Vagina (tissue), 2 donors: ENCODE results near the gene ZC3H4. TPM values are rescaled to one million over a fixed set of nuclear protein-coding genes. Genes with fewer than 3 reads are reported as not detected.
"Not testable (repeated sequence)": the region's sequence is repeated elsewhere in the genome, so short reads cannot be mapped to it uniquely, and the experiment has no call there.

ENCODE experiments used
- DNase-seq, 2 donors: peaks; one replicate each; pipeline ENCODE4 v3.0.0-alpha.2; 2017; ENCODE audit errors: extremely low spot score in 2 of 2
- H3K27ac ChIP-seq: fragments of 200-600 bp; sonication (generic); one replicate; pipeline ENCODE4 v1.5.1; 2019
- H3K27me3 ChIP-seq: fragments of 200-600 bp; sonication (generic); one replicate; pipeline ENCODE4 v1.5.1; 2019
- H3K36me3 ChIP-seq, 2 donors: fragments of 200-600 bp; sonication (generic); one replicate each; pipeline ENCODE4 v1.5.1; 2017 to 2019
- H3K4me1 ChIP-seq: fragments of 200-600 bp; sonication (generic); one replicate; pipeline ENCODE4 v1.5.1; 2019
- H3K4me3 ChIP-seq, 2 donors: fragments of 200-600 bp; sonication (generic); 1 replicate in 1 of 2; 2 replicates in 1 of 2; pipeline ENCODE4 v1.5.1; 2016 to 2019
- H3K9me3 ChIP-seq: fragments of 200-600 bp; sonication (generic); one replicate; pipeline ENCODE4 v1.5.1; 2019
- POLR2A ChIP-seq, 2 donors: fragments of 450-650 bp; IDR thresholded peaks; one replicate each; pipeline ENCODE4 v1.6.1; 2017; ENCODE audit warnings: antibody characterized with exemption in 2 of 2, mild to moderate bottlenecking in 2 of 2, moderate library complexity in 2 of 2
- POLR2AphosphoS5 ChIP-seq, 2 donors: sonication (generic); formaldehyde crosslinking; IDR thresholded peaks; one replicate each; pipeline ENCODE4 v1.9.0; 2017; ENCODE audit warnings: antibody characterized with exemption in 2 of 2, mild to moderate bottlenecking in 2 of 2, low read depth in 1 of 2; ENCODE audit not compliant: insufficient read depth in 1 of 2
- intact Hi-C: fragments of 100-400 bp; cut with DNase I; formaldehyde crosslinking; loops from one replicate; pipeline ENCODE4 v1.15.1; 2023
- total RNA-seq: library from RNA; depleted of rRNA; stranded (reverse); fragments of >200 nt; gene quantifications from one replicate; pipeline ENCODE4 v1.2.3, GENCODE V29; 2016
- TF ChIP-seq, protein P1 (sequence below), 3 experiments: fragments of 450-650 bp in 2 of 3; fragments of 200-600 bp in 1 of 3; sonication (generic) in 1 of 3; IDR thresholded peaks; one replicate each; pipeline ENCODE4 v1.5.1; 2017 to 2019; ENCODE audit warnings: antibody characterized with exemption in 3 of 3, mild to moderate bottlenecking in 2 of 3, moderate library complexity in 2 of 3

The ZC3H4 gene
- total RNA-seq, 1 donor from 2014 or later, result 21.9 TPM

GRCh38 chr19:47143322-47144073 lies 29.9 kb upstream of the ZC3H4 start:
- no peak for DNase-seq
- Histone ChIP-seq H3K4me1 (peaks cover 13% of the 10 kb centered on the region), H3K27ac (no peak overlapping the region), H3K9me3 (no peaks in the 10 kb centered on the region), H3K4me3 (no peak overlapping the region), H3K27me3 (no peaks in the 10 kb centered on the region), H3K36me3 (peaks cover 0 to 11% of the 10 kb centered on the region in 2 donors)
- TF ChIP-seq, protein P1, sequence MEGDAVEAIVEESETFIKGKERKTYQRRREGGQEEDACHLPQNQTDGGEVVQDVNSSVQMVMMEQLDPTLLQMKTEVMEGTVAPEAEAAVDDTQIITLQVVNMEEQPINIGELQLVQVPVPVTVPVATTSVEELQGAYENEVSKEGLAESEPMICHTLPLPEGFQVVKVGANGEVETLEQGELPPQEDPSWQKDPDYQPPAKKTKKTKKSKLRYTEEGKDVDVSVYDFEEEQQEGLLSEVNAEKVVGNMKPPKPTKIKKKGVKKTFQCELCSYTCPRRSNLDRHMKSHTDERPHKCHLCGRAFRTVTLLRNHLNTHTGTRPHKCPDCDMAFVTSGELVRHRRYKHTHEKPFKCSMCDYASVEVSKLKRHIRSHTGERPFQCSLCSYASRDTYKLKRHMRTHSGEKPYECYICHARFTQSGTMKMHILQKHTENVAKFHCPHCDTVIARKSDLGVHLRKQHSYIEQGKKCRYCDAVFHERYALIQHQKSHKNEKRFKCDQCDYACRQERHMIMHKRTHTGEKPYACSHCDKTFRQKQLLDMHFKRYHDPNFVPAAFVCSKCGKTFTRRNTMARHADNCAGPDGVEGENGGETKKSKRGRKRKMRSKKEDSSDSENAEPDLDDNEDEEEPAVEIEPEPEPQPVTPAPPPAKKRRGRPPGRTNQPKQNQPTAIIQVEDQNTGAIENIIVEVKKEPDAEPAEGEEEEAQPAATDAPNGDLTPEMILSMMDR (IDR thresholded peaks at IDR 0.05), result no peak
- TF ChIP-seq POLR2A (IDR thresholded peaks at IDR 0.05) (no peak), POLR2AphosphoS5 (IDR thresholded peaks at IDR 0.05; ENCODE audit: insufficient read depth in 1 of 2, low read depth in 1 of 2) (no peak)
- intact Hi-C loops, result no loop called here

DNA sequence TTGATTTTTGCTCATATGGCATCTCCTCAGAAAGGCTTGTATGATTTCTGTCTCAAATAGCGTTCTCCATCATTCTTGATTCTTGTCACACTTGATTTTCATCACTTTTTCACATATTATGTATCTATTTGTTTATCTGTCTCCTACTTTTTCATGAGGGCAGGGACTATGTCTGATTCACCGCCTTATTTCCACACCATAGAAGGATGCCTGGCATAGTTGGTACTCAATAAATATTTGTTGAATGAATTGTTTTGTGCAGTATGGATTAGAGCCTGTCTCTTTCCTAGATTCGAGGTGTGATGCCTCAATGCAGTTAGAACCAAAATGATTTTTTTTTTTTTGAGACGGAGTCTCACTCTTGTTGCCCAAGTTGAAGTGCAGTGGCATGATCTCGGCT lies 29.2 kb upstream of the ZC3H4 start:
- no peaks in the 10 kb centered on the region for H3K27me3 ChIP-seq
- no peak overlapping the region for H3K4me3 ChIP-seq
- H3K9me3 ChIP-seq, result no peaks in the 10 kb centered on the region
- intact Hi-C loops, result no loop called here
- DNase-seq, result no peak
- peaks cover 0 to 11% of the 10 kb centered on the region in 2 donors for H3K36me3 ChIP-seq
- H3K4me1 ChIP-seq, result peaks cover 13% of the 10 kb centered on the region
- TF ChIP-seq, protein P1 (IDR thresholded peaks at IDR 0.05), result no peak
- TF ChIP-seq POLR2A (IDR thresholded peaks at IDR 0.05) (no peak), POLR2AphosphoS5 (IDR thresholded peaks at IDR 0.05; ENCODE audit: insufficient read depth in 1 of 2, low read depth in 1 of 2) (no peak)
- no peak overlapping the region for H3K27ac ChIP-seq

DNA sequence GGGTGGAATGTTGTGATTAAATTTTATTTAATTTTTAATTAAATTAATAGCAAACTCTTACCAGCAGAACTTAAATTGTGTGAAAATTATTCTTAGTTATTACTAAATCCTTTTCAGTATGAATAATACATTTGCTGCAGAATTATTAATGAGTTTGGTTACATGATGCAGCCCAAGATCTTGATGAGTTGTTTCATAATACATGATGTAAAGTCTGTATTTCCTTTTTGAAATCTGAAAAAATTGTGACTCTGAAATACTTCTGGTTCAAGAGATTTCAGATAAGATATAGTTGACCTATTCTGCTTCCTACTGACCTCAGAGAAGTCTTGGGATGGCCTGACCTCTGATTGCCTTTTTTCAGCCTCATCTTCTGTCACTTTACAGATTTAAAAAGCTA lies 28.1 kb upstream of the ZC3H4 start:
- Histone ChIP-seq H3K27me3 (no peaks in the 10 kb centered on the region), H3K9me3 (no peaks in the 10 kb centered on the region), H3K4me3 (no peak overlapping the region), H3K36me3 (peaks cover 0 to 11% of the 10 kb centered on the region in 2 donors), H3K27ac (peak overlapping the region; percentile 18), H3K4me1 (peaks cover 13% of the 10 kb centered on the region)
- intact Hi-C loops, result no loop called here
- DNase-seq, result no peak
- no peak for TF ChIP-seq POLR2AphosphoS5 (IDR thresholded peaks at IDR 0.05; ENCODE audit: insufficient read depth in 1 of 2, low read depth in 1 of 2)
- TF ChIP-seq, protein P1 (IDR thresholded peaks at IDR 0.05), result no peak
- no peak for TF ChIP-seq POLR2A (IDR thresholded peaks at IDR 0.05)

GRCh38 chr19:47141252-47141651 lies 27.7 kb upstream of the ZC3H4 start:
- H3K9me3 ChIP-seq, DNase-seq, H3K27me3 ChIP-seq, H3K4me3 ChIP-seq, intact Hi-C loops: not testable (repeated sequence)
- Histone ChIP-seq H3K27ac (peak overlapping the region; percentile 18), H3K36me3 (peaks cover 0 to 11% of the 10 kb centered on the region in 2 donors), H3K4me1 (peaks cover 13% of the 10 kb centered on the region)

DNA sequence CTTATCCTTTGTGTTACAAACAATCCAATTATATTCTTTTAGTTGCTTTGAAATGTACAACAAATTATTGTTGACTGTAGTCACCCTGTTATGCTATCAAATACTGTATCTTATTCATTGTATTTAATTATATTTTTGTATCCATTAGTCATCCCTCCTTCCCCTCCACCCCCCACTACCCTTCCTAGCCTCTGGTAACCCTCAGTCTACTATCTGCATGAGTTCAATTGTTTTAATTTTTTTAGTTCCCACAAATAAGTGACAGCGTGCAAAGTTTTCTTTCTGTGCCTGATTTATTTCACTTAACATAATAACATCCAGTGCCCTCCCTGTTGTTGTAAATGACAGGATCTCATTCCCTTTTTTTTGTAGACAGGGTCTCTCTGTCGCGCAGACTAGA lies 21.6 kb upstream of the ZC3H4 start:
- no peak for DNase-seq
- Histone ChIP-seq H3K4me3 (no peak overlapping the region), H3K27me3 (no peaks in the 10 kb centered on the region), H3K27ac (no peak overlapping the region), H3K9me3 (no peaks in the 10 kb centered on the region), H3K36me3 (no peaks in the 10 kb centered on the region), H3K4me1 (peaks cover 44% of the 10 kb centered on the region)
- no peak for TF ChIP-seq POLR2AphosphoS5 (IDR thresholded peaks at IDR 0.05; ENCODE audit: insufficient read depth in 1 of 2, low read depth in 1 of 2)
- TF ChIP-seq, protein P1 (IDR thresholded peaks at IDR 0.05), result no peak
- no peak for TF ChIP-seq POLR2A (IDR thresholded peaks at IDR 0.05)
- intact Hi-C loops, result no loop called here
